HG02588 (cell line): ENCODE results near the gene ST3GAL5.
"Not testable (repeated sequence)": the region's sequence is repeated elsewhere in the genome, so short reads cannot be mapped to it uniquely, and the experiment has no call there.

Experiments used
- ATAC-seq: cut with Tn5 transposase; IDR thresholded peaks from one replicate; pipeline ENCODE4 v1.9.1; 2021; ENCODE audit warnings: mild to moderate bottlenecking, moderate library complexity; ENCODE audit not compliant: unreplicated experiment

Gene ST3GAL5

GRCh38 chr2:85888684-85889626, at the start of gene ST3GAL5:
TSS of gene ST3GAL5 (minus strand) at chr2:85888990. CDS start at chr2:85888905, 85 bp downstream.
- peak; percentile 79 for ATAC-seq

- no peak for ATAC-seq
These were observed 49.7 kb upstream of the ST3GAL5 start for GRCh38 chr2:85938456-85938855.

- no peak for ATAC-seq
These were observed 48.3 kb upstream of the ST3GAL5 start for GRCh38 chr2:85937069-85937439.

GRCh38 chr2:85936421-85937068, 47.8 kb upstream of the ST3GAL5 start:
- no peak for ATAC-seq

- no peak for ATAC-seq
These were observed 47.0 kb upstream of the ST3GAL5 start for GRCh38 chr2:85935746-85936208.

GRCh38 chr2:85935170-85935745, 46.5 kb upstream of the ST3GAL5 start:
- no peak for ATAC-seq

GRCh38 chr2:85933753-85934594, 45.2 kb upstream of the ST3GAL5 start:
- no peak for ATAC-seq

GRCh38 chr2:85931151-85931550, 42.4 kb upstream of the ST3GAL5 start:
- ATAC-seq = not testable (repeated sequence)

GRCh38 chr2:85930129-85931124, 41.6 kb upstream of the ST3GAL5 start:
- ATAC-seq = no peak

- no peak for ATAC-seq
These were observed 40.6 kb upstream of the ST3GAL5 start for GRCh38 chr2:85929096-85930050.

GRCh38 chr2:85926931-85927661, 38.3 kb upstream of the ST3GAL5 start:
- no peak for ATAC-seq

GRCh38 chr2:85926526-85926925, 37.7 kb upstream of the ST3GAL5 start:
- no peak for ATAC-seq

GRCh38 chr2:85925216-85925671, 36.5 kb upstream of the ST3GAL5 start:
- ATAC-seq = no peak

- no peak for ATAC-seq
These were observed 35.7 kb upstream of the ST3GAL5 start for GRCh38 chr2:85924522-85924921.

- ATAC-seq = no peak
These were observed 33.4 kb upstream of the ST3GAL5 start for GRCh38 chr2:85922199-85922598.

- ATAC-seq = no peak
These were observed 32.9 kb upstream of the ST3GAL5 start for GRCh38 chr2:85921659-85922058.

GRCh38 chr2:85920810-85921545, 32.2 kb upstream of the ST3GAL5 start:
- no peak for ATAC-seq
